Endometrial microvascular endothelial cells (primary cell): ENCODE data around the gene EPAS1. TPM values are rescaled to one million over a fixed set of nuclear protein-coding genes. Genes with fewer than 3 reads are reported as not detected.

Experiments
- in situ Hi-C: cut with HindIII; loops from 2 replicates; pipeline ENCODE4 v1.10.0; 2017; ENCODE audit warnings: low sequenced_read_pairs, low pct_unique_long_range_greater_than_20kb; ENCODE audit errors: inconsistent ontology term
- total RNA-seq: library from RNA; depleted of rRNA; stranded (reverse); fragments of >200 nt; gene quantifications from one replicate; pipeline ENCODE4 v1.2.3, GENCODE V29; 2015; ENCODE audit errors: inconsistent ontology term

Gene EPAS1
- total RNA-seq, 1 donor from 2014 or later: 254 TPM

DNA sequence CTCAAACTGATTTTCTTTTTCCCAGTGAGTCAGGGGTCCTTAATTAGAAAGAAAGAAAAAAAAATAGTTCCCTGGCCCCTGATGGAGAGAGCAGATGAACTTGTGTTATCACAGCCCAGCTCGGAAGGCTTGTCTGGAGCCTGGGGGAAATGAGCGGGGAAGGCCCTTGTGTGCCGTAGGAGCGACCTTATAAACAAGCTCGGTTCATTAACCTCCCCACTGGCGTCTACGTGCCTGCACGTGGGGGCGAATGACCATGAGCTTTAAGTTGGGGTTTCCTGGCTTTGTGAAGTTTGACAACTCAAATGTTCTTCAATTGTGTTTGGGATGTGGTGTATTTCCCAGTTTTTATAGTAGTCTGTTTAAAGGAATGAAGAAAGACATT, 69.5 kb downstream of the EPAS1 start:
- in situ Hi-C loops: loop anchor here (25.0 kb wide), 1 partner anchor 329 kb away; no protein-coding TSS in a partner anchor

DNA sequence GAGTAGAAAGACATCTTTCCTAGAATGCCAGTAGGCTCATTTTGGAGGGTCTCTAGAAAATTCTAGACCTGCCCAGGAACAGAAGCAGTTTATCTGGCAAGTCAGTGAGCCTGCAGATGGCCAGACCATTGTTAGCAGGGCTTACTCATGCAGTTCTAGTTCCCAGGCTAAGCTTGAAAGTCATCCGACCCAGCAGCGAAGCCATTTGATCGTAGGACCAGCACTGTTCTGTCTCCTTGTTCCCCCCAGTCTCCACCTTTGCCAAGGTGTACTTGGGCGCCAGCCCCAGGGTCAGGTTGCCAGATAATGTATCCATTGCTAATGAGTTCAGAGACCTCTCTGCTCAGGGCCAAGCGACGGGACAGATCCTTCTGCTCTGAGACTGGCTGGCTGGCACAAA, 70.1 kb downstream of the EPAS1 start:
- in situ Hi-C loops: loop anchor here (25.0 kb wide), 1 partner anchor 330 kb away; no protein-coding TSS in a partner anchor

DNA sequence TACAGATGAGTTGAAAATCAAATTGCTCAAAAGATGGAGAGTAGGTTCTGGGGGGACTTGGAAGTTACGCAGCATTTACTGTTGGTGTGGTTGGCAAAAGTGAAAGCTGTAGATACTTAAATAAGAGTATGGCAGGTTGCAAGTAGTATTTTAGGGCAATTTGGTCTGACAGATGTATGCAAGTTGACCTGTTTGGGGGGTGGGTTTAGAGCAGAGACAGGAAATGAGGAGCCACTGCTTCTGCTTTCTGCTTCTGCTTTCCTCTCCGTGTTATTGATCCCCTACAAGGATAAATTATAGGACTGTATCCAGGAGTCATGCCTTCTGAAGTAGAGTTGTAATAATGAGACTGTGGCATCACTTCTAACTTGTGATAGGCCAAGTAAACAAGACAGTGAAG, 71.2 kb downstream of the EPAS1 start:
- in situ Hi-C loops: loop anchor here (25.0 kb wide), 1 partner anchor 331 kb away; no protein-coding TSS in a partner anchor

DNA sequence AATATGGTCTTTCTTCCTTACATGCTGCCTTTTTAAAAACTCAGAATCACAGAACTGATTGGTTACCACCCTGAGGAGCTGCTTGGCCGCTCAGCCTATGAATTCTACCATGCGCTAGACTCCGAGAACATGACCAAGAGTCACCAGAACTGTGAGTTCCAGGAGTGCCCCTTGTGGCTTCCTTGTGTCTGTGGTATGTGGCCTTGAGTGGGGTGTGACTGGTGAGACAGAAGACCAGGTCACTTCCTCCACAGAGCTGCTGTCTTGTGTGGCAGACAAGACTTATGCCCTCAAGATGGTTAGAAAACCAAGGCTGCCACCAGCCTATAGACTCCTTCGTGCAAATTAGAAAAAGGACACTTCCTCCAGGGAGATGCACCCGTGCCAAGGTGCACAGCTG, 72.6 kb downstream of the EPAS1 start:
- in situ Hi-C loops: loop anchor here (25.0 kb wide), 1 partner anchor 332 kb away; no protein-coding TSS in a partner anchor

DNA sequence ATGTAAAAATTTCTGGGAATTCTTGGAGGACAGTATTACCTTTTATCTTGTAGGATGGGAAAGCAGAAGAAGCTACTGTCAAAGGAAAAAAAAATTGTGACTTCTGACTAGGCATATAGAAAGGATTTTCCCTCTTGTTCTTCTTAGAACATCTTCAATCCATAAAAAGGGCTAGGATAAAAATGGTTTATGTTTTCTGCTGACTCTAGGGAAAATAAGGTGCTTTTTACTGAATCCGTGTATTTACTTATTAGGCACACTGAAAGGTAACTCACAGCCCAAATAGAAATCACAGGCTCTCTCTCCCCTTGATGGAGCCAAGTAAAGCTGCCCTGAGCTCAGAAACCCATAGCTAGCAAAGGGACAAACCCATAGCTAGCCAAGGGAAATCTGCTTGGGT, 74.6 kb downstream of the EPAS1 start:
- in situ Hi-C loops: loop anchor here (25.0 kb wide), 1 partner anchor 335 kb away; no protein-coding TSS in a partner anchor

DNA sequence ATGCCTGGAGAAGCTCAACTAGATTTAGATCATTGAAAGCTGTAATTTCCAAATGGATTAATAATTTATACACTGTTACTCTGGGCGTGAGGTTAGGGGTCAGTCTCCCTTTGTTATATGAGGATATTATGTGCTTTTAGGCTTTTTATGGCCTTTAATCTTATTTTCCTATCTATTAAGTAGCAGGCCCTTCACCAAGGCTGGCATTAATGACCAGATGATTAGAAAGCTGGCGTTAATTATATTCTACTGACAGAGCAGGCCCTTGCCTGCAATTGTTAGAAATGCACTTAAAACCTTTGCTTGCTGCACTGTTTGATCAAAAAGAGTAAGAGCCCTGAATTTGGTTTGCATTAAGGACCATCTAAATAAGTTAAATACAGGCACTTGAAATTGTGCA, 75.3 kb downstream of the EPAS1 start:
- in situ Hi-C loops: loop anchor here (25.0 kb wide), 1 partner anchor 335 kb away; no protein-coding TSS in a partner anchor

DNA sequence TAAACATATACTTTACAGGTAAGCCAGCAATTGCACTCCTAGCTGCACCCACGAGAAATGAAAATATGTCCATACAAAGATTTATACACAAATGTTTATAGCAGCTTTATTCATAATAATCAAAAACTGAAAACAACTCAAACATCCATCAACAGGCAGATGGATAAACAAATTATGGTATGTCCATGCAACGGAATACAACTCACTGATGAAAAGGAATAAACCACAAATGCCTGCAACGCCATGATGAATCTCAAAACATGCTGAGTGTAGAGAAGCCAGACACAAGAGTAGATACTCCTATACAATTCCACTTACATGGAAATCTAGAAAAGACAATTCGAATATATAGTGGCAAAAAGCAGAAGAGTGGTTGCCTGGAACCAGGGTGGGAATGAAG, 76.0 kb downstream of the EPAS1 start:
- in situ Hi-C loops: loop anchor here (25.0 kb wide), 1 partner anchor 336 kb away; no protein-coding TSS in a partner anchor

DNA sequence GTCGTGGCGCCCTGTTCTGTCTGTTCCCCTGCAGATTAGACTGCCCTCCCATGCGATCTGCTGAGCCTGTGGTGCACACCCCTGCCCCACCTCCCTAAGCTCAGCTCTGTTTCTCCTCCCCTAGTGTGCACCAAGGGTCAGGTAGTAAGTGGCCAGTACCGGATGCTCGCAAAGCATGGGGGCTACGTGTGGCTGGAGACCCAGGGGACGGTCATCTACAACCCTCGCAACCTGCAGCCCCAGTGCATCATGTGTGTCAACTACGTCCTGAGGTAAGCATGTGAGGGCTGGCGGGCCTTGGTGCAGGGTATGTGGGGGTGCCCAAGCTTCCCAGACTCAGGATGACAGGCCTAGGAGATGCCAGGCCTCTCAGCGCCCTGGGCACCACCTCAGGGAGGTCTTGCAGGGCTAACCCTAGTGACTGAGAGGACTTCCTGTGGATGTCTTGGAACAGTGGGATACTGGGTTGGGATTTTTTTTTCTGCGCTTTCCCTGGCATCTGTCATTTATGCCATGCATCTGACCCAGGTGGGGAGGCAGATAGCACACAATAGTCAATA, 78.4 kb downstream of the EPAS1 start:
- in situ Hi-C loops: no loop called here

DNA sequence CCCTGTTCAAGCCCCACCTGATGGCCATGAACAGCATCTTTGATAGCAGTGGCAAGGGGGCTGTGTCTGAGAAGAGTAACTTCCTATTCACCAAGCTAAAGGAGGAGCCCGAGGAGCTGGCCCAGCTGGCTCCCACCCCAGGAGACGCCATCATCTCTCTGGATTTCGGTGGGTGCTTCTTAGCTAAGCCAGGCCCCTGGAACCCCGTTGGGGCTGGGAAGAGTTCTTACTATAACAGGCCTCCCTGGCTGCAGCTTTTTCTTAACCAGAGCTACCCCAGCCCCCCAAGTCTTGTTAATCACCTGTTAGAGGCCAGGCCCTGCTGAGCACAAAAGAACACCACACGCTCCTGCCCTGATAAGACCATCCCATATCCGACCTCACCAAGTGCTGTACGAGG, 79.4 kb downstream of the EPAS1 start:
- in situ Hi-C loops: no loop called here

DNA sequence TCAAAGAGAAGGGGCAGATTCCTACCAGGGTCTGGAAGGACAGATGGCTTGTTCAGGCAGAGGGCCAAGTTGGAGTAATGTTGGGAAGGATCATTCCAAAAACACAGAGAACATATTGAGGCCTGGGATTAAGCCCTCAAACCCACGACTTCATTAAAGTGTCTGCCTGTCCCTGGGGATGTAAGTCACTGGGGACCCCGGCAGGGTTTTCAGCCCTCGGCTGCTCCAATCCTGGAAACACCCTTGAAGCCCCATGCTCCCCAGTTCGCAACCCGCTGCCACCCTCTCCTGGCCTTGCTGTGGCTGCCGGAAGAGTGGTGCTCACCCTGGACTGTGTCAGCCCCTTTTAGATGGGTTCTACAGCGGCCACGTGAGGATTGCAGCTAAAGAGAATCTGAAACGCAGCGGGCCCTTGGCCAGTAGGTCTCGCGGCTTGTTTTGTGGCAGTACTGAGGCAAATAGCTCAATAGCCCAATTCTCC, 79.9 kb downstream of the EPAS1 start:
- in situ Hi-C loops: no loop called here

DNA sequence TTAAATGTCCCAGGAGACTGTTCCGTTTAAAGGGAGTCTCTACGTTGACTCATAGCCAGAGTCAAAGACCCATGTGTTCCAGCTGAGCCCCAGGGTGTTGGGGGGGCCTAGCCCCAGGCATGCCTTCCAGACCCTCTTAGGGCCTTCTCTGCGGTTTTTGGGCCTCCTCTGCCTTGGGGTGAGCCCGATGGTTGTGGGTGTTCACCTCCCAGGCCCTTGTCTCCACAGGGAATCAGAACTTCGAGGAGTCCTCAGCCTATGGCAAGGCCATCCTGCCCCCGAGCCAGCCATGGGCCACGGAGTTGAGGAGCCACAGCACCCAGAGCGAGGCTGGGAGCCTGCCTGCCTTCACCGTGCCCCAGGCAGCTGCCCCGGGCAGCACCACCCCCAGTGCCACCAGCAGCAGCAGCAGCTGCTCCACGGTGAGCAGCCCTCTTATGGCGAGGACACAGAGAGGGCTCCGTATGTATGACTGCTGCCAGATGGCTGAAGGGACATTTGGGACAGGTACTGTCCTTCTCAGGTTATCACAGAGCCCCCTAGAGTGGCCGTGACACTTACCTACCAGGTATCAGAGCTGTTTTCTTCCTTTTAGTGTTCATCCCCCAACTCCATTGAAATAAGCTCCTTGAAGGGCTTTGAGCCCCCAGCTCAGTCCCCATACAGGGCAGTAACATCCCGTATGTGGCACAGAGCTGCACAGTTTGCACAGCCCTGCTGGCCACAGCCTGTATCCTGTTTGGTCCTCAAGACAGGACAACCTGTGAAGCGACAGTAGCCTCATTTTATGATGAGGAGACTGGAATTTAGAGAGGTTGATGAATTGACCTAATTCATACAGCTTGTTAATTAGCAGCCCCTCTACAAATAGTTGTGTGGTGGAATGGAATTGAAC, 80.7 kb downstream of the EPAS1 start:
- in situ Hi-C loops: no loop called here

DNA sequence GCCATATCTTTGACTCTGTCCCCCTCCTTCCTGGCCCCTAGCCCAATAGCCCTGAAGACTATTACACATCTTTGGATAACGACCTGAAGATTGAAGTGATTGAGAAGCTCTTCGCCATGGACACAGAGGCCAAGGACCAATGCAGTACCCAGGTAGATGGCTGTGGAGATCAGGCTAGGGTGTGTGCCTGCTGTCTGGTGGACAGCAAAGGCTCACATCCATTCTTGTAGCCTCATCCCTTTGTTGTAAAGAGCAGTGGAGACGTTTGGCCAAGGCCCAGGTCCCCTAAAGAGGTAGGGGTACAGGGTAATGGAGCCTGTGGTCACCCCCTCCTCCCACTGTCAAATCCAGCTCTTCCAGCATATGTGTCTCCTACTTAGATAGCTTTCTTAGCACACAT, 81.4 kb downstream of the EPAS1 start:
- in situ Hi-C loops: no loop called here

DNA sequence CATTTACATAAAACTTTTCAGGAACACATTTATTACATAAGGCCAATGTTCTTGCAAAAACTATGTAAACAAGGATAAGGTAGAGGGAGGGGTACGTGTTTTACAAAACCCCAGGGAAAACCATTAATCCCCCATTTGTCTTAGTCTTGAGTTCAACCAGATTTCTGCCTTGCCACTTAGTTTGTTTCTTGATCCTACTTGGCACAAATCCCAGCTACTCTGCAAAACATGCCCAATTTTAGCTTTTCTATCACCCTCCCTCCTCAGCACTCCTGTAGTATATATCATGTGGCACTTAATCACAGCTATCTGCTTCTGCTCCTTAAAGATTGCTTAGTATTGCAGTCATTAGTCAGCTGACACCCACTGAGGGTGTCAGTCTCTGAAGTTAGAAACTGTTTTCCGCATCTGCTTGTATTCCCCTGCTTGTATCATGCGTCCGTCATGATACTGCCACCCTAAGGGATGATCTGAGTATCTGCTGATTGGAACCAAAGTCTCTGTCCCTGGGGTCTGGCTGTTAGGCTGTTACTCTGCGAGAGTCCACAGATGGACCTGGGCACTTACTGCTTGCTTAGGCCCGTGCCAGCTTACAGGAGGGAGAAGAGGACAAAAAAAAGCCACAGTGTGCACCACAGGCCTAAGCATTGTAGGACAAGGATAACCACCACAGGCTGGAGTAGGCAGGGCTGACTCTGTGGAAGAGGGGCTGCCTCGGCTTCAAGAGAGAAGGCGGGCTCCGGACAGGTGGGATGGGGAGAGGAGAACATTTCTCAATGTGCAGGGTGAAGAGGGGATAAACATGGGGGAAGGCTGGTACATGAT, 82.2 kb downstream of the EPAS1 start:
- in situ Hi-C loops: no loop called here

DNA sequence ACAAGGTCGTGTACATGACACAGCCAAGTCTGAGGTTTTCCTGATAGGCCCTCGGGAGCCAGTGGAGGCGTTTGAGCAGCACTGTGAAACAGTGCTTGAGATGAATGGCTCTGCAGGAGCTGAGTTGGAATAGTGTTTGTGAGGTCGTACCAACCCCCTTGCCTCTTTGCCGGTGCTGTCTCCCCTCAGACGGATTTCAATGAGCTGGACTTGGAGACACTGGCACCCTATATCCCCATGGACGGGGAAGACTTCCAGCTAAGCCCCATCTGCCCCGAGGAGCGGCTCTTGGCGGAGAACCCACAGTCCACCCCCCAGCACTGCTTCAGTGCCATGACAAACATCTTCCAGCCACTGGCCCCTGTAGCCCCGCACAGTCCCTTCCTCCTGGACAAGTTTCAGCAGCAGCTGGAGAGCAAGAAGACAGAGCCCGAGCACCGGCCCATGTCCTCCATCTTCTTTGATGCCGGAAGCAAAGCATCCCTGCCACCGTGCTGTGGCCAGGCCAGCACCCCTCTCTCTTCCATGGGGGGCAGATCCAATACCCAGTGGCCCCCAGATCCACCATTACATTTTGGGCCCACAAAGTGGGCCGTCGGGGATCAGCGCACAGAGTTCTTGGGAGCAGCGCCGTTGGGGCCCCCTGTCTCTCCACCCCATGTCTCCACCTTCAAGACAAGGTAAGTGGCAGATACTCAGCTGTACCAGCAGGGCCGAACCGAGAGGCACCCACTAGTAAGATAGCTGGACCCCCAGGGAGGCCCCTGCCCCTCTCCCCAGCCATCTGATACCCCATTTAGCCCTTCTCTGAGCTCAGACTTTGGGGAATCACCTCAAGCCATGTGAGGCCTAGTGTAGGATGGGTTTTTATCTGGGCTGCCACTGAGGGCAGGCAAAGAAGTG, 83.1 kb downstream of the EPAS1 start:
- in situ Hi-C loops: no loop called here

DNA sequence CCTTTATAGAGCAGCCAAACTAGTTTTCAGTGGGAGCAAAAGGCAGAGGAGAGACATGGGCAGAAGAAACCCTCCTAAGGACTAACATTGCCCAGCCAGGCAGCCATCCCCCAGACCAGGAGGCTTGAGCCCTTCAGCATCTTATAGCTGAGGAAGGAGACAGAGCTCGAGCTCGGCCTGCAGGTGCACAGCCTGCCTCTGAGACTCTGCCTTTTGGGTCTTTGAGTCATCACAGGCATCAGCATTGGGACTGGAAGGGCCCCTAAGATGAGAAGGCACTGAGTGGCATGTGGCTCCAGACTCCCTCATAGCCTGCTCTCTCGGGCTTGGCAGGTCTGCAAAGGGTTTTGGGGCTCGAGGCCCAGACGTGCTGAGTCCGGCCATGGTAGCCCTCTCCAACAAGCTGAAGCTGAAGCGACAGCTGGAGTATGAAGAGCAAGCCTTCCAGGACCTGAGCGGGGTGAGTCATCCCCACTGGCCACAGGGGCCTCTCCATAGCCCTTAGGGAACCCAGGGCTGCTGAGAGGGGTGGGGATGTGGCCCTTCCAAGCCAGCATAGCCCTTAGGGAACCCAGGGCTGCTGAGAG, 84.1 kb downstream of the EPAS1 start:
- in situ Hi-C loops: no loop called here

DNA sequence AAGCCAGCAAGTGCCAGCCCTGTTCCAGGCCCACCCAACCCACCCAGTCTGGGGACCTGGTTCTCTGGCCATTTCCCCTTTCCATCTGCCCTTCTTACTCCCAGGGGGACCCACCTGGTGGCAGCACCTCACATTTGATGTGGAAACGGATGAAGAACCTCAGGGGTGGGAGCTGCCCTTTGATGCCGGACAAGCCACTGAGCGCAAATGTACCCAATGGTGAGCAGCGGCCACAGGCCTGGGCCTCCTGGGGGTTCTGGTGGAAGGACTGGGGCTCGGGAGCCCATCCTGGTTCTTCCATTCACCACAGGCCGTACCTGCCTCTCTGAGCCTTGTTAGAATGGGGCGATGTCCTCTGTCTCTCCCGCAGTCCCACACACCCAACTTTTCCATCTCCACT, 84.7 kb downstream of the EPAS1 start:
- in situ Hi-C loops: no loop called here

DNA sequence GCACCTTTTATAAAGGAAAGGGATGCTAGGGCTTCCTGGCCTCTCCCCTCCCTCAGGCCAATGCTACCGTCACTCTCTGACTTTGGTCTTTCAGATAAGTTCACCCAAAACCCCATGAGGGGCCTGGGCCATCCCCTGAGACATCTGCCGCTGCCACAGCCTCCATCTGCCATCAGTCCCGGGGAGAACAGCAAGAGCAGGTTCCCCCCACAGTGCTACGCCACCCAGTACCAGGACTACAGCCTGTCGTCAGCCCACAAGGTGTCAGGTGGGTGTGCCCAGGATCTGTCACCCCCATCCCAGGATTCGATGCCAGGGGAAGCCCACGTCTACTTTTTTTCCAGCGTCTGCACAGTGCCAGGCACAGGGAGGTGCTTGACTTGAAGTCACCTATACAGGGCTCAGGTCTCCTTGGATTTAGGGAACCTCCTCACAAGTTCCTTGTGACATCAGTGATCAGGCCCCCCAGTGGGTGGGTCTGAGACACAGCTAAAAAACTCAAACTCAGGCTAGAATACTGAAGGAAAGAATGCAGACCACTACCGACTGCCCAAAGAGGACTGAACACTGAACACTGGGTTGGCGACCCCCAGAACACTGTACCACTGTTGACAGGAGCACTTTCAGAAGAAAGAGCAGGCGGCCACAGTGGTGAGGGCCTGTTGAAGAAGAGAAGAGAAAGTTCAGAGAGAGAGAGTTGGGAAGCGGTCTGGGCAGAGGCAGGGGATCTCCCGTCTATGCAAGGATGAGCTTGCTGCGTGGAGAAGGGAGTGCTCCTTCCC, 85.3 kb downstream of the EPAS1 start:
- in situ Hi-C loops: no loop called here
